Activated T-helper 2 cell treated with anti-CD3 and anti-CD28 coated beads, Interferon-gamma antibody, Interleukin-2, Interleukin-4, amounts not matched to agents 10 μg/mL and 5 μg/mL and 100 μg/mL, durations not matched to agents 14 hours and 24 hours and 36 hours (primary cell): ENCODE data around the gene DDO. TPM values are rescaled to one million over a fixed set of nuclear protein-coding genes. Genes with fewer than 3 reads are reported as not detected.

Experiments used
- DNase-seq: peaks from one replicate; pipeline ENCODE4 v3.0.0; 2021; ENCODE audit warnings: low spot score
- H3K27ac Mint-ChIP-seq: one replicate; pipeline ENCODE4 v1.8.0; 2021; ENCODE audit warnings: mixed read lengths
- H3K27me3 Mint-ChIP-seq: one replicate; pipeline ENCODE4 v1.8.0; 2021; ENCODE audit warnings: low read depth, mixed read lengths
- H3K36me3 Mint-ChIP-seq: one replicate; pipeline ENCODE4 v1.8.0; 2021; ENCODE audit warnings: low read depth, mixed read lengths
- H3K4me1 Mint-ChIP-seq: one replicate; pipeline ENCODE4 v1.8.0; 2021; ENCODE audit warnings: low read depth, mixed read lengths
- H3K4me3 Mint-ChIP-seq: one replicate; pipeline ENCODE4 v1.8.0; 2021; ENCODE audit warnings: low read depth, mild to moderate bottlenecking, moderate library complexity, mixed read lengths
- H3K9me3 Mint-ChIP-seq: one replicate; pipeline ENCODE4 v1.8.0; 2021; ENCODE audit warnings: mixed read lengths
- intact Hi-C: fragments of 100-400 bp; cut with micrococcal nuclease; formaldehyde crosslinking; loops from one replicate; pipeline ENCODE4 v1.15.1; 2023
- total RNA-seq: library from RNA; stranded (reverse); gene quantifications from 2 replicates; pipeline ENCODE4 v1.2.3, GENCODE V29; 2022

The DDO gene
- total RNA-seq, 1 donor from 2014 or later: not detected

- Mint-ChIP-seq H3K4me3 (no peak overlapping the region), H3K27ac (no peak overlapping the region), H3K9me3 (no peaks in the 10 kb centered on the region), H3K27me3 (peaks cover 14% of the 10 kb centered on the region), H3K4me1 (no peaks in the 10 kb centered on the region), H3K36me3 (no peaks in the 10 kb centered on the region)
- intact Hi-C loops: no loop called here
- DNase-seq: no peak
Measured at GRCh38 chr6:110345025-110345424, 70.3 kb downstream of the DDO start.

GRCh38 chr6:110342759-110343158 is 72.6 kb downstream of the DDO start:
- H3K4me1 Mint-ChIP-seq: no peaks in the 10 kb centered on the region
- H3K36me3 Mint-ChIP-seq: no peaks in the 10 kb centered on the region
- no peaks in the 10 kb centered on the region for H3K9me3 Mint-ChIP-seq
- peaks cover 26% of the 10 kb centered on the region for H3K27me3 Mint-ChIP-seq
- H3K27ac Mint-ChIP-seq: no peak overlapping the region
- intact Hi-C loops: no loop called here
- no peak overlapping the region for H3K4me3 Mint-ChIP-seq
- DNase-seq: no peak

Other genes with a start within 250 kb of the DDO start
- 2.3 TPM in 2 replicates for gene WASF1, start 235.9 kb downstream of the DDO start, total RNA-seq
- gene CDC40, start 235.1 kb downstream of the DDO start, total RNA-seq: 25.4 and 34.3 TPM in 2 replicates
- not detected in 2 replicates for gene METTL24, start 57.2 kb downstream of the DDO start, total RNA-seq
- gene SLC22A16, start 61.0 kb upstream of the DDO start, total RNA-seq: not detected in 2 replicates